Stimulated activated naive CD8-positive, alpha-beta T cell treated with anti-CD3 and anti-CD28 coated beads, Interleukin-15, amount 100 ng/mL, for 72 hours (primary cell): ENCODE results near the gene NPFFR1.

Experiments used
- ATAC-seq: fragments of 150-1000 bp; cut with Tn5 transposase; 2 replicates; pipeline ENCODE4 v1.10.0; 2021; ENCODE audit warnings: mild to moderate bottlenecking, moderate library complexity
- DNase-seq, 2 donors: peaks; one replicate each; pipeline ENCODE4 v3.0.0; 2021 to 2022
- H3K27ac Mint-ChIP-seq, 2 donors: one replicate each; pipeline ENCODE4 v1.8.0; 2022; ENCODE audit warnings: mild to moderate bottlenecking in 2 of 2, mixed read lengths in 2 of 2, moderate library complexity in 2 of 2
- H3K27me3 Mint-ChIP-seq: one replicate; pipeline ENCODE4 v1.8.0; 2022; ENCODE audit warnings: mixed read lengths
- H3K4me1 Mint-ChIP-seq: one replicate; pipeline ENCODE4 v1.8.0; 2022; ENCODE audit warnings: mild to moderate bottlenecking, mixed read lengths
- H3K4me3 Mint-ChIP-seq, 2 donors: one replicate each; pipeline ENCODE4 v1.8.0; 2022; ENCODE audit warnings: mild to moderate bottlenecking in 2 of 2, mixed read lengths in 2 of 2, moderate library complexity in 1 of 2
- H3K9me3 Mint-ChIP-seq, 2 donors: one replicate each; pipeline ENCODE4 v1.8.0; 2022; ENCODE audit warnings: mixed read lengths in 2 of 2

Gene NPFFR1

GRCh38 chr10:70300908-70301597, 17.2 kb upstream of the NPFFR1 start:
- no peak for DNase-seq
- no peak for ATAC-seq
- Mint-ChIP-seq H3K4me3 (no peak overlapping the region), H3K27me3 (no peaks in the 10 kb centered on the region), H3K4me1 (no peaks in the 10 kb centered on the region), H3K27ac (no peak overlapping the region), H3K9me3 (no peaks in the 10 kb centered on the region)

GRCh38 chr10:70300461-70300860, 16.7 kb upstream of the NPFFR1 start:
- no peak for ATAC-seq
- no peak for DNase-seq
- no peaks in the 10 kb centered on the region for H3K27me3 Mint-ChIP-seq
- no peak overlapping the region for H3K4me3 Mint-ChIP-seq
- no peaks in the 10 kb centered on the region for H3K9me3 Mint-ChIP-seq
- H3K27ac Mint-ChIP-seq, result no peak overlapping the region
- no peaks in the 10 kb centered on the region for H3K4me1 Mint-ChIP-seq

- Mint-ChIP-seq H3K27me3 (no peaks in the 10 kb centered on the region), H3K4me1 (no peaks in the 10 kb centered on the region), H3K4me3 (no peak overlapping the region), H3K9me3 (no peaks in the 10 kb centered on the region), H3K27ac (no peak overlapping the region)
- ATAC-seq (no peak), DNase-seq (no peak)
These were observed 16.1 kb upstream of the NPFFR1 start for GRCh38 chr10:70299876-70300275.

- DNase-seq (no peak), ATAC-seq (no peak)
- Mint-ChIP-seq H3K27me3 (no peaks in the 10 kb centered on the region), H3K27ac (no peak overlapping the region), H3K9me3 (no peaks in the 10 kb centered on the region), H3K4me3 (no peak overlapping the region), H3K4me1 (peaks cover under 1% of the 10 kb centered on the region)
These were observed 14.6 kb upstream of the NPFFR1 start for GRCh38 chr10:70298393-70298792.

- Mint-ChIP-seq H3K27me3 (no peaks in the 10 kb centered on the region), H3K4me1 (peaks cover 5% of the 10 kb centered on the region), H3K4me3 (no peak overlapping the region), H3K27ac (no peak overlapping the region), H3K9me3 (no peaks in the 10 kb centered on the region)
- DNase-seq (no peak), ATAC-seq (no peak)
These were observed 13.4 kb upstream of the NPFFR1 start for GRCh38 chr10:70297224-70297623.

- Mint-ChIP-seq H3K4me1 (peaks cover 5% of the 10 kb centered on the region), H3K27me3 (no peaks in the 10 kb centered on the region), H3K27ac (no peak overlapping the region), H3K4me3 (no peak overlapping the region), H3K9me3 (no peaks in the 10 kb centered on the region)
- ATAC-seq, result no peak
- DNase-seq, result no peak
These were observed 12.6 kb upstream of the NPFFR1 start for GRCh38 chr10:70296406-70296899.

- H3K27me3 Mint-ChIP-seq, result no peaks in the 10 kb centered on the region
- H3K27ac Mint-ChIP-seq, result no peak overlapping the region
- H3K4me1 Mint-ChIP-seq, result peaks cover 5% of the 10 kb centered on the region
- no peaks in the 10 kb centered on the region for H3K9me3 Mint-ChIP-seq
- DNase-seq, result no peak
- no peak overlapping the region for H3K4me3 Mint-ChIP-seq
- ATAC-seq, result no peak
These were observed 12.1 kb upstream of the NPFFR1 start for GRCh38 chr10:70295926-70296325.

- DNase-seq (no peak), ATAC-seq (no peak)
- no peaks in the 10 kb centered on the region for H3K27me3 Mint-ChIP-seq
These were observed 11.5 kb upstream of the NPFFR1 start for GRCh38 chr10:70295321-70295720.

GRCh38 chr10:70293169-70293843, 9.5 kb upstream of the NPFFR1 start:
- peaks cover 4% of the 10 kb centered on the region for H3K27me3 Mint-ChIP-seq
- DNase-seq (no peak), ATAC-seq (no peak)
- H3K4me3 Mint-ChIP-seq, result no peak overlapping the region
- peak overlapping the region in 1 of 2 donors; percentile 58 for H3K27ac Mint-ChIP-seq
- H3K9me3 Mint-ChIP-seq, result no peaks in the 10 kb centered on the region
- H3K4me1 Mint-ChIP-seq, result peaks cover 5% of the 10 kb centered on the region

More at GRCh38 chr10:70295321-70295720, 11.5 kb upstream of the NPFFR1 start:
- Mint-ChIP-seq H3K4me3 (no peak overlapping the region), H3K9me3 (no peaks in the 10 kb centered on the region), H3K27ac (no peak overlapping the region), H3K4me1 (peaks cover 5% of the 10 kb centered on the region)

- peaks cover 5% of the 10 kb centered on the region for H3K4me1 Mint-ChIP-seq
- DNase-seq (no peak), ATAC-seq (no peak)
- peaks cover 17% of the 10 kb centered on the region for H3K27me3 Mint-ChIP-seq
- H3K27ac Mint-ChIP-seq, result no peak overlapping the region
- no peaks in the 10 kb centered on the region for H3K9me3 Mint-ChIP-seq
- H3K4me3 Mint-ChIP-seq, result no peak overlapping the region
These were observed 8.2 kb upstream of the NPFFR1 start for GRCh38 chr10:70292004-70292403.

- Mint-ChIP-seq H3K4me3 (no peak overlapping the region), H3K4me1 (peaks cover 5% of the 10 kb centered on the region), H3K9me3 (no peaks in the 10 kb centered on the region), H3K27ac (peak overlapping the region in 1 of 2 donors; percentile 61), H3K27me3 (peaks cover 40% of the 10 kb centered on the region)
- no peak for DNase-seq
- ATAC-seq, result no peak
These were observed 5.9 kb upstream of the NPFFR1 start for GRCh38 chr10:70289739-70290138.

GRCh38 chr10:70286616-70287015, 2.8 kb upstream of the NPFFR1 start:
- DNase-seq, result no peak
- Mint-ChIP-seq H3K4me1 (peaks cover 4% of the 10 kb centered on the region), H3K27ac (no peak overlapping the region), H3K9me3 (no peaks in the 10 kb centered on the region), H3K4me3 (no peak overlapping the region), H3K27me3 (peaks cover 71% of the 10 kb centered on the region)
- no peak for ATAC-seq

GRCh38 chr10:70285476-70285831, 1.6 kb upstream of the NPFFR1 start:
- Mint-ChIP-seq H3K27ac (no peak overlapping the region), H3K27me3 (peaks cover 82% of the 10 kb centered on the region), H3K4me1 (peaks cover 4% of the 10 kb centered on the region), H3K4me3 (no peak overlapping the region), H3K9me3 (no peaks in the 10 kb centered on the region)
- no peak for ATAC-seq
- DNase-seq, result no peak

- Mint-ChIP-seq H3K4me1 (peaks cover 4% of the 10 kb centered on the region), H3K4me3 (no peak overlapping the region), H3K9me3 (no peaks in the 10 kb centered on the region), H3K27me3 (peaks cover 82% of the 10 kb centered on the region), H3K27ac (no peak overlapping the region)
- ATAC-seq (no peak), DNase-seq (no peak)
These were observed 1.0 kb upstream of the NPFFR1 start for GRCh38 chr10:70284542-70285475.

GRCh38 chr10:70283071-70283444, 746 bp downstream of the NPFFR1 start:
- Mint-ChIP-seq H3K4me3 (no peak overlapping the region), H3K9me3 (no peaks in the 10 kb centered on the region)

GRCh38 chr10:70281609-70282008, 2.2 kb downstream of the NPFFR1 start:
- Mint-ChIP-seq H3K4me1 (peaks cover 4% of the 10 kb centered on the region), H3K27ac (no peak overlapping the region), H3K27me3 (peaks cover 61% of the 10 kb centered on the region), H3K9me3 (no peaks in the 10 kb centered on the region), H3K4me3 (no peak overlapping the region)
- no peak for ATAC-seq
- DNase-seq, result no peak

More at GRCh38 chr10:70283071-70283444, 746 bp downstream of the NPFFR1 start:
- H3K27me3 Mint-ChIP-seq, result peaks cover 76% of the 10 kb centered on the region
- ATAC-seq (no peak), DNase-seq (no peak)
- H3K27ac Mint-ChIP-seq, result no peak overlapping the region
- peaks cover 4% of the 10 kb centered on the region for H3K4me1 Mint-ChIP-seq
